Hematopoietic multipotent progenitor cell (in vitro differentiated cells): Measurements from ENCODE around the gene SLC25A39. TPM values are rescaled to one million over a fixed set of nuclear protein-coding genes. Genes with fewer than 3 reads are reported as not detected.
"Not testable (repeated sequence)": the region's sequence is repeated elsewhere in the genome, so short reads cannot be mapped to it uniquely, and the experiment has no call there.

Source experiments
- DNase-seq, 3 donors: peaks; one replicate each; pipeline ENCODE4 v3.0.0-alpha.2; 2011 to 2015; ENCODE audit warnings: low read depth in 2 of 3, low spot score in 2 of 3
- total RNA-seq: library from RNA; depleted of rRNA; stranded (reverse); fragments of >200 nt; gene quantifications from one replicate; pipeline ENCODE4 v1.2.3, GENCODE V29; 2012

The SLC25A39 gene
- total RNA-seq: 98.3 TPM

GRCh38 chr17:44324571-44325275, at the start of gene SLC25A39:
Gene SLC25A39 (minus strand): TSS chr17:44324823. CDS start chr17:44323562, 1,261 bp downstream.
- DNase-seq: peak; percentile 87 to 91 (median 89)

GRCh38 chr17:44372036-44372435, 47.4 kb upstream of the SLC25A39 start:
- no peak for DNase-seq

- peak in 1 of 3 donors; percentile 47 for DNase-seq
Measured at GRCh38 chr17:44369414-44370023, 44.9 kb upstream of the SLC25A39 start.

DNA sequence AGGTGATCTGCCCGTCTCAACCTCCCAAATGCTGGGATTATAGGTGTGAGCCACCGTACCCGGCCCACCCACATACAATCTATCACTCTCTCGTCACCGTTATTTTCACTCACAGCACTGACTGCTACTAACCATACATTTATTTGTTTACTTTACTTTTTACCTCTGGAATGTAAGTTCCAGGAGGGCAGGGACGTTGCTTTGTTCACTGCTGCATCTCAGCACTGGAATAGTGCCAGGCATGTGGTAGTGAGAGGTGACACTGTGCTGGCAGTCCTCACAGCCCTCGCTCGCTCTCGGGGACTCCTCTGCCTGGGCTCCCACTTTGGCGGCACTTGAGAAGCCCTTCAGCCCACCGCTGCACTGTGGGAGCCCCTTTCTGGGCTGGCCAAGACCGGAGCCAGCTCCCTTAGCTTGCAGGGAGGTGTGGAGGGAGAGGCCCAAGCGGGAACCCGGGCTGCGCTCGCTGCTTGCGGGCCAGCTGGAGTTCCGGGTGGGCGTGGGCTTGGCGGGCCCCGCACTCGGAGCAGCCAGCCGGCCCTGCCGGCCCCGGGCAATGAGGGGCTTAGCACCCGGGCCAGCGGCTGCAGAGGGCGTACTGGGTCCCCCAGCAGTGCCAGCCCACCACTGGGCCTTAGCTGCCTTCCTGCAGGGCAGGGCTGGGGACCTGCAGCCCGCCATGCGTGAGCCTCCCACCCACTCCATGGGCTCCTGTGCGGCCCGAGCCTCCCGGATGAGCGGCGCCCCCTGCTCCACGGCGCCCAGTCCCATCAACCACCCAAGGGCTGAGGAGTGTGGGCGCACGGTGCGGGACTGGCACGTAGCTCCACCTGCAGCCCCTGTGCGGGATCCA, 44.0 kb upstream of the SLC25A39 start:
- not testable (repeated sequence) for DNase-seq

GRCh38 chr17:44367231-44367979, 42.8 kb upstream of the SLC25A39 start:
- DNase-seq: no peak

DNA sequence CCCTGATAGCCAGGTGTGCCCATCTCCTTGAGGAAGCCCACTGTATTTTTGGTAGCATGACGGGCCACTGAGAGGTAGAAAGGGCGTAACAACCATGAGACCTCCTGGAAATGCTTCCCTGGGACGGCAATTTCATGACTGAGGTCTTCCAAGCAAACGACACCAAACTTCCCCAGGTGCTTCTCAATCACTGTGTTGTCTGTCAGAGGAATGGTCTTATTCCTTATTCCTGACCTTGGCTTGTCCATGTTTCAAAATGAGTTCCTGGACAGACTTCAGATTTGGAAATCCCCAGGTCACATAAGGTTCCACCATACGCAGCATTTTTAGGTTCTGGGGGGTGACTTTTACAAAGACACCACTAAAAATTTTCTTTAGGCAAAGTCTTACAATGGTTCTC, 40.4 kb upstream of the SLC25A39 start:
- not testable (repeated sequence) for DNase-seq

DNA sequence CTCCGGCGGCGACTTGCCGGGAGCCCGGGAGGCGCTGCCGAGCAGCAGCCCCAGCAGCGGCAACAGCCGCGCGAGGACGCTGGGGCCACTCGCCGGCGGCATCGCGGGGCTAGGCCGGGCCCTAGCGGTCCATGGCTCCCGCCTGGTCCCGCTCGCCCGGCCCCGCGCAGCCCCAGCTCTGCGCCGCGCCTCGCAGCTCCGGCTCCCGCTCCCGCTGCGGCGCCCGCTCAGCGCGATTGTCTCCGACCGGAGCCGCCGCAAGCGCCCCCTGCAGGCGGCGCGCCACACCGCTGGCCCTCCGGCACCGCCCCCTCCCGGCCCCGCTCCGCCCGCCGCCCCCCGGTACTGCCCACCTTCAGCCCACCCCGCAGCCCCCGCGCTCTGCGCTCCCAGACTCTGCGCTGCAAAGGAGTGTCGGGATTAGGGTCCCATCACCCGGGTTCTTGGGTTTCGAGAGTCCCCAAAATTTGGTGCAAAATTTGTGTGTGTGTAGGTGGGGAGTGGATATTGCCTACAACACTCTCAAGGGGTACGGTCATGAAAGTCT, 39.1 kb upstream of the SLC25A39 start, which contains the start of gene FAM171A2:
FAM171A2 (minus strand) TSS at position 241 of the 547 bp plus-strand sequence; CDS start at position 102, 139 bp downstream.
- DNase-seq: peak in 2 of 3 donors; percentile 68 to 75

DNA sequence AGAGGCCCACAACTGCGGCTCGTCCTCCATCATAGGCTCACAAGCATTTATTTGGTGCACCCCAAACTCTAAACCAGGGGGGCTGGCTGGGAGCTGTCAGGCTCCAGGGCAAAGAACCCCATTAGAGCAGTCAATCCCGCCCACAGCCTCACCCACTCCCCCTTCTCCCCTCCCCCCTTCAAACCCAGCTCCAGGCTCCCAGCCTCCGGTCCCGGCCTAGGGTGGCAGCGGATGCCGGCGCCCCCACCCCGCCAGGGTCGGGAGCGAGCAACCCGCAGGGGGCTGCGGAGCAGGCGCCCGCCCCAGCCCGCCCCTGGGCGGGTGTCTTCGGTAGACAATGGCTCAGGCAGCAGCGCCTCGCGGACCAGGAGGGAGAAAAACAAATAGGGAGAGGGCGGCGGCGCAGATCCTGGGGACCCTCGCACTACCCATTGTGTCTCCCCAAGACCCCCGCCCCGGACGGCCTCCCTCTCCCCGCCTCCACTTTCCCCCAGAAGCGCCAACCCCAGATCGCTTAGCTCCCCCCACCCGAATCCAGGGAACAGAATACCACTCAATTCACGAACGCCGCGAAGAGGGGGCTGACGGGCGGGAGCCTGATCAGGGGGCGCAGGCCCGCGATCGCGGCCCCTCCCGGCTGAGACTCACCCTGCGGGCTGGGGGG, 38.5 kb upstream of the SLC25A39 start:
- peak in 1 of 3 donors; percentile 28 for DNase-seq

- DNase-seq: no peak
Measured at GRCh38 chr17:44362459-44362948, 37.9 kb upstream of the SLC25A39 start.

DNA sequence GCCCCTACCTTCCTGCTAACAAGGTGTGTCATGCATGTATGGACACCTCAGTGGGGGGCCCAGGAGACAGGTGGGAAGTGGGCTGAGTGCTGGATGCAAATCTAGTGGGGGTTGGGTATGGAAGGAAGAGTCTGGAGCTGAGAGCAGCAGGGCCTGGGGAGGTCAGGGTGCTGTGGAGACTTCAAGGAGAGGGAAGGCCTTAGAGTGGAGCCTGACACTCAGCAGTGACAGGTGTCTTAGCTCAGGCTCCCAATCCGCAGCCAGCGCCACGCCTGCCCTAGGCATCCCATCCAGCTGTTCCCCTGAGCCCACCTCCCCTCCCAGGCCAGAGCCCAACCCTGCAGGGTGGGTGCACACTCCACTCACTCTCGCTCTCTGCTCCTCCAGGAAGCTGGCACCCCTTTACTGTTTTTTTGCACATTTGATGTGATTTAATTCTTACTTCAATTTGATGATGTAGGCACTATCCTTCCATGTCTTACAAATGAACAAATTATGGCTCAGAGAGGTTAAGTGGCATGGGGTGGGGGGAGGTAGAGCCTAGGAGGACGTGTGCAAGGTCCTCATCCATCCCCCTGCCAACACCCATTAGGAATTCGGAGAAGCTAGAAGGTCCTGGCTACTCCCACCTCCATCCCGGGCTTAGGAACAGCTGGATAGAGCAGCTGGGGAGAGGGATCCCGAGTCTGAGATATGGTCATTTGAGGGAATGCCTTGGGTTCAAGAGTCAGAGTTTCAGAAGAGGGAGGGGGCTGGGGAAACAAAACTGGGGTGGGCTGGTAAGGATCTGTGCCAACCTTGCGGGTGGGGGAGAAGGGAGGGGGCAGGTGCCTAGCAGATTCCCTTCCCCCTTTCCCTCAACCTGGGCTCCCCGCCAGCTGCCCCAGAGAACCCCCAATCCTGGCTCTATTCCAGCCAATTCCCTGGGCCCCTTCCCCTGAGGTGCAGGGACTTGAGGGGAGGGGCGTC, 37.0 kb upstream of the SLC25A39 start:
- no peak for DNase-seq

- DNase-seq: no peak
Measured at GRCh38 chr17:44360826-44361225, 36.2 kb upstream of the SLC25A39 start.

DNA sequence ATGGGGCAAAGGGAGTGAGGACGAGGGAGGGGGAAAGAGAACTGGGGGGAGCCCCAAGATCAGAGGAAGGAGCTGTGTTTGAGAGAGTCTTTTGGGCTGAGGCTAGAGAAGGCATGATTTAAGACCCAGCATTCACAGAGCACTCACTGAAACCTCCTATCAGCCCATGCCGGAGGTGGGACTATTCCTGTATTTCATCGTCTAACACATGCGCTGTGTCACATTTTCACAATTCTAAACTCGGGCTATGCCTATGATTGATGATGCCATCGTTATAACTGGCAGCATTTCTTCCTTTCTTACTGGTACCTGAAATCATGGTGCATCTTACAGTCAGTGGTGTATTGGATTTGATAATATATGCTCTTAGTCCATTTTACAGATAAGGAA, 35.5 kb upstream of the SLC25A39 start:
- no peak for DNase-seq

DNA sequence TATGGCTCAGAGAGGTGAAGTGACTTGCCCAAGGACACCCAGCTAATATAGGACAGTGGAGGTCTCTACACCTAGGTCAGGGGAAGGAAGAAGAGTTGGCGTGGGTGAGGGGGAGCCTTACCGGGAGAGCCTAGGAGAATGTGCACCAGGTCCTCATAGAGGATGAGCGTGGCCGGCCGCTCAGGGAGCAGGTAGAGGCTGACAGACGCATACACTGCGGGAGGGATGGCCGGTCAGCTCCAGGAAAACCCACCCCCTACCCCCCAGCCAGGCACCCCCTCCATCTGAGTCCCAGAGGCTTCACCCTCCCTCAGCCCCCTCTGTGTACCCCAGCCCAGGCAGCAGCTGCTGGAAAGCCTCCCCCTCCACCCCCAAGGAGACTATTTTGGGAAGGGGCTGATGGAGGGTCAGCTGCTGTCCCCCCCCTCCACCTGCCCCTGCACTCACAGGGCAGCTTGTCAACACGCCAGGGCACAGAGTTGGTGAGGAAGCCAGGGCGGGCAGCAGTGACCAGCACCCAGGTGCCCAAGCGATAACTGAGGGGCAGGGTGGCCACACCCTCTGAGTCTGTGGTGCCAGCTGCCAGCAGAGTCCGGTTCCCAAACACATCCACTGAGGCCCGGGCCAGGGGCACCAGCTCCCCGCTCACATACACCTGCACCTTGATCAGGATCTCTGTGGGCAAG, 35.0 kb upstream of the SLC25A39 start:
- no peak for DNase-seq

GRCh38 chr17:44359006-44359405, 34.4 kb upstream of the SLC25A39 start:
- DNase-seq: no peak

DNA sequence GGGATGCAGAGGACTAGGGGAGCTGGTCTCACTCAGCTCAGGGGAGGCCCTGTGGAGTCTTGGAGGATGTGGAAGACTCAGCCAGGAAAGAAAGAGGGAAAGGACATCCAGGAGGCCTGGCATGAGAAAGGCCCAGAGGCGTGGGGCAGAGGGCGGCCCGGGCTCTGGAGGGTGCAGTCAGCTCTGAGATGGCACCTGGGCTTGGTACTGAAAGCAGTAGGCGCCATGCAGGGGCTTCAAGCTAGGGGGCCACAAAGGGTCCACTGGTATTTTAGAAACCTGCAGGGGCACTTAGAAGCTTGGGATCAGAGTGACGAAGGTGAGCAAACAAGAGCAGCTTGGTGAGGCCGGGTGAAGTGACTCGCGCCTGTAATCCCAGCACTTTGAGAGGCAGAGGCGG, 33.4 kb upstream of the SLC25A39 start:
- no peak for DNase-seq

GRCh38 chr17:44356241-44356640, 31.6 kb upstream of the SLC25A39 start:
- no peak for DNase-seq

DNA sequence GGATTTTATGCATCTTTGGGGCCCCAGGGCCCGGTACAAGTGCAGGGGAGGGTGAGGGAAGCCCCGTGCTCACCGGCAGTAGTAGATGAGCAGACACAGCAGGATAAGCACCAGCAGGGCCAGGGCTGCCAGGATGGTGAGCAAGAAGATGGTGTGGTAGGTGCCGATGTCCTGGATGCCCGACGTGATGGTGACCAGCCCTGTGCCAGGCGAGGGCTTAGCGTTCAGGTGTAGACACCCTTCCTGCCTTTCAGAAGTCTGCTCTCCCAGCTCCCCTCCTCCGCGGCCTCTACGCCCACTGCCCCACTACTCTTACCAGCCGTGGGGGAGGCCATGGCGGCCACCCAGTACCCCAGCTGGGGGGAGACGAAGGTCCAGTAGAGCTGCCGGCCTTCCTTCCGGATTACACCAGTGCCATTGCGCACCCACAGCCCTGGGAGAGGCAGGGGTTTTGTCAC, 31.0 kb upstream of the SLC25A39 start:
- DNase-seq: no peak
